ENCODE measurements around the gene NEUROD2. TPM values are rescaled to one million over a fixed set of nuclear protein-coding genes. Genes with fewer than 3 reads are reported as not detected.
"Not testable (repeated sequence)": the region's sequence is repeated elsewhere in the genome, so short reads cannot be mapped to it uniquely, and the experiment has no call there.

The NEUROD2 gene
- total and polyA plus RNA-seq, 7 donors = 0.23 to 1.2 (median 0.33) TPM; not detected in 4

DNA sequence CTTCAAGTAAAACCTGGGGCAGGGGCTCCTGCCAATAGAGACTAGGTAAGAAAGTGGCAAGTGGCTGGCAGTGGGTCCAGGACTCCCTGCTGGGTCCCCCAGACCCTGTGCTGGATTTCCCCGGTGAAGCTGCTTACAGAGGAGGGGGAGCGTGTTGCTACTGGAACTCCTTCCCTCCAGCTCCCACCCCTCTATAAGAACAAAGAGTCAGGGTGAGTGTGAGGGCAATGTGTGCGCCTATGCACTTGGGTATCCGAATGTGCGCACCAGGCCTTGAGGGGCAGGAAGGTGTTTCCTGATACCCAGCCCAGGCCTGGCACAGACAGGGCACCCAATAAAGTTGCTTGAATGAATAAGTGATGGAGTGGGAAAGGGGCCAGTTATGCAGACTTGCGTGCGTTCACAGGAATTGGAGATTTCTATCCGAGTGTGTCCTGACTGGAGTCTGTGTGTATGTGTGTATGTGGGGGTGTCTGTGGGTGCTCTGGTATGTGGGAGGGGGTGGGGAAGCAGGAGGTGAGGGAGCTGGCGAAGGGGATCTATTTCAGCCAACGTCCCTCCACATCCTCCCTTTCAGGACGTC, 11.7 kb downstream of the NEUROD2 start:
- Histone ChIP-seq H3K36me3 (no peaks in the 10 kb centered on the region), H3K4me3 (no peak overlapping the region), H3K4me1 (peaks cover 0 to 18% (median 14%) of the 10 kb centered on the region in 4 donors), H3K9me3 (no peaks in the 10 kb centered on the region), H3K27me3 (peaks cover 40 to 96% (median 65%) of the 10 kb centered on the region in 3 donors), H3K27ac (no peak overlapping the region)
- TF ChIP-seq POLR2AphosphoS5 (IDR thresholded peaks at IDR 0.05) (no peak), POLR2A (IDR thresholded peaks at IDR 0.05) (no peak)
- TF ChIP-seq, protein P1, sequence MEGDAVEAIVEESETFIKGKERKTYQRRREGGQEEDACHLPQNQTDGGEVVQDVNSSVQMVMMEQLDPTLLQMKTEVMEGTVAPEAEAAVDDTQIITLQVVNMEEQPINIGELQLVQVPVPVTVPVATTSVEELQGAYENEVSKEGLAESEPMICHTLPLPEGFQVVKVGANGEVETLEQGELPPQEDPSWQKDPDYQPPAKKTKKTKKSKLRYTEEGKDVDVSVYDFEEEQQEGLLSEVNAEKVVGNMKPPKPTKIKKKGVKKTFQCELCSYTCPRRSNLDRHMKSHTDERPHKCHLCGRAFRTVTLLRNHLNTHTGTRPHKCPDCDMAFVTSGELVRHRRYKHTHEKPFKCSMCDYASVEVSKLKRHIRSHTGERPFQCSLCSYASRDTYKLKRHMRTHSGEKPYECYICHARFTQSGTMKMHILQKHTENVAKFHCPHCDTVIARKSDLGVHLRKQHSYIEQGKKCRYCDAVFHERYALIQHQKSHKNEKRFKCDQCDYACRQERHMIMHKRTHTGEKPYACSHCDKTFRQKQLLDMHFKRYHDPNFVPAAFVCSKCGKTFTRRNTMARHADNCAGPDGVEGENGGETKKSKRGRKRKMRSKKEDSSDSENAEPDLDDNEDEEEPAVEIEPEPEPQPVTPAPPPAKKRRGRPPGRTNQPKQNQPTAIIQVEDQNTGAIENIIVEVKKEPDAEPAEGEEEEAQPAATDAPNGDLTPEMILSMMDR (IDR thresholded peaks at IDR 0.05) = no peak
- WGBS, 2 donors = 17 to 26% methylated on average over 11 of the region's 11 CpGs
- DNase-seq = no peak
- intact Hi-C loops (cut with DNase I) = no loop called here

DNA sequence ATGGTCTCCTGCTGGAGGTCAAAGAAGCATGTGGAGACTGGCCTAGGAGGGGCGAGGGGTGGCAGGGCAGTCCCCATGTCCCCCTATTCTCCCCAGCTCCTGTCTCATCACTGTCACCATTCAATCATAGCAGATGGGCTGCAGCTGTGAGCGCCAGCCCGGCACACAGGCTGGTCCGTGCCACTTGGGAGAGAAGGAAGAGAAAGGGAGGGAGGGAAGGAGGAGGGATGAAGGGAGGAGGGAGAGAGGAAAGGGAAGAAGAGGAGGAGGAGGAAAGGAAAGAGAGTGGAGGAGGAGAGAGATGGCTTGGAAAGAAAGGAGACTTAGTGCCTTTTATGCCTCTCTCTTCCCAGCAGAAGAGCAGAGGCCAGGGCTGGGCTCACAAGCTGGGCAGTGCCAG, 12.4 kb downstream of the NEUROD2 start:
- H3K27me3 ChIP-seq = peaks cover 36 to 89% (median 58%) of the 10 kb centered on the region in 3 donors
- peaks cover 0 to 18% (median 14%) of the 10 kb centered on the region in 4 donors for H3K4me1 ChIP-seq
- intact Hi-C loops (cut with DNase I) = no loop called here
- WGBS, 2 donors = 14 to 20% methylated on average over 4 of the region's 4 CpGs
- DNase-seq = no peak
- H3K9me3 ChIP-seq = no peaks in the 10 kb centered on the region
- no peak overlapping the region for H3K4me3 ChIP-seq
- no peaks in the 10 kb centered on the region for H3K36me3 ChIP-seq
- TF ChIP-seq POLR2AphosphoS5 (IDR thresholded peaks at IDR 0.05) (no peak), EP300 (IDR thresholded peaks at IDR 0.05) (no peak), POLR2A (IDR thresholded peaks at IDR 0.05) (no peak)
- TF ChIP-seq, protein P1 (IDR thresholded peaks at IDR 0.05) = no peak
- no peak overlapping the region for H3K27ac ChIP-seq

DNA sequence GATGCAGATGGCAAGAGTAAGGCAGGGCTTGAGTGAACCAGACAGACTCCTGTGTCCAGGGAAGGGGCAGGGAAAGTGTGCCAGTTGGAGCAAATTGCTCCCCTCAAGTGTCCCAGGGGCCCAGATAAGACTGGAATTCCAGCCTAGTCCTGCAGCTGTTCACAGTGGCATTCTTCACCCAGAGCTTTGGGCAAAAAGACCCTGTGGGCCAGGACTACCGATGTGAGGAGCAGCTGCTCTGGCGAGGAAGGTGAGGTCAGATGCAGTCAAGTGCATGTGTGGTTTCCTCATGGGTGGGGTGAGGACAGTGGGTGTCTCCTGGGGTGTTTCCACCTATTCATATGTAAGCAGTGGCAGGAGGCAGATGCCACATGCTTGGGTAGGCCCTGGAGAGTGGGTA, 14.3 kb downstream of the NEUROD2 start:
- Histone ChIP-seq H3K4me3 (no peak overlapping the region), H3K27me3 (peaks cover 17 to 70% (median 38%) of the 10 kb centered on the region in 3 donors), H3K4me1 (peaks cover 0 to 4% (median 0%) of the 10 kb centered on the region in 4 donors), H3K27ac (no peak overlapping the region), H3K9me3 (no peaks in the 10 kb centered on the region), H3K36me3 (no peaks in the 10 kb centered on the region)
- no peak for DNase-seq
- no peak for TF ChIP-seq POLR2AphosphoS5 (IDR thresholded peaks at IDR 0.05)
- WGBS, 2 donors = 62 to 75% methylated on average over 2 of the region's 2 CpGs
- intact Hi-C loops (cut with DNase I) = no loop called here

DNA sequence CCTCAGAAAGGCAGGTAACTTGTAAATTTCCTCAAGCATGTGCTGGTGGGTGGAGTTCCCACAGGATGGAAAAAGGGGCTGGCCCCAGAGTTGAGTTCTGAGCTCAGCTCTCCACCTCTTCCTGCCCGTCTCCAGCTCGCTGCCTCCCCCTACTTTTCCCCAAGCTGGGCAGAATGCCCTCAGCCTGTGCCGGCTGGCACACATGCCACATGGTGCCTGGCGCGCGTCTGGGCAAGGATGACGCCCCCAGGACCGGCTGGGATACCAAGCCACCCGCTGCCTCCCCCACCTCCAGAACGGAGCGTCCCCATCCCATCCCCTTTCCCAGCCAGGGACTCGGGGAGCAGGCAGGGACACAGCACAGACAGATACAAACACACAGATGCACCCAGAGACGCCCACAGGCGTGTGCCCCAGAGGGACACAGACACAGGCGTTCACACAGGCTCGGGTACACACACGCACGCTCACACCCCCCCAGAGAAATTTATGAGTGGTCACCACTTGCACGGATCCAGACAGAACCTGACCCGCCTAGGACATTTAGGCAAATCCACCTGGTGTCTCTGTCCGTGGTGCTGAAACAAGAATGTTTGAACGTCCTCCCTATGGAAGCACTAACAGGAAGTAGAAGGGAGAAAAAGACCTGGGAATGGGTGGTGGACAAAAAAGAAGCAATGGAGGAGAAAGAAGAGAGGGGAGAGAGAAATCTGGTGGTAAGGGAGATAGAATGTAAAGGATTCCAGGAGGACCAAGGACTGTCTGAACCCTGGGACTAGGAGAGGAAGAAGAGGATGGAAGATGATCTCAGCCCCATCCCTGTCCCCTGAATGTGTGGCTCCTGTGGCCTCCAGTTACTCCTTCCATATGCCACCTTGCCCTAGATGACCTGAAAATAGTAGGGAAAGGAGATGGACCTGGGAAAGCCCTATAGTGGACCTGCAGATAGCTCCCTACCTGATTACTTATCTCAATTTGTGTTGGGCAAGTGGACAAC, 15.5 kb downstream of the NEUROD2 start:
- TF ChIP-seq EP300 (IDR thresholded peaks at IDR 0.05) (no peak), POLR2AphosphoS5 (IDR thresholded peaks at IDR 0.05) (no peak), POLR2A (IDR thresholded peaks at IDR 0.05) (no peak)
- TF ChIP-seq, protein P1 (IDR thresholded peaks at IDR 0.05) = no peak
- Histone ChIP-seq H3K27ac (no peak overlapping the region), H3K9me3 (no peaks in the 10 kb centered on the region), H3K4me1 (no peaks in the 10 kb centered on the region), H3K36me3 (no peaks in the 10 kb centered on the region), H3K27me3 (peaks cover 10 to 63% (median 27%) of the 10 kb centered on the region in 3 donors), H3K4me3 (no peak overlapping the region)
- no peak for DNase-seq
- WGBS, 2 donors = 5 to 6% methylated on average over 22 of the region's 22 CpGs
- intact Hi-C loops (cut with DNase I) = no loop called here

DNA sequence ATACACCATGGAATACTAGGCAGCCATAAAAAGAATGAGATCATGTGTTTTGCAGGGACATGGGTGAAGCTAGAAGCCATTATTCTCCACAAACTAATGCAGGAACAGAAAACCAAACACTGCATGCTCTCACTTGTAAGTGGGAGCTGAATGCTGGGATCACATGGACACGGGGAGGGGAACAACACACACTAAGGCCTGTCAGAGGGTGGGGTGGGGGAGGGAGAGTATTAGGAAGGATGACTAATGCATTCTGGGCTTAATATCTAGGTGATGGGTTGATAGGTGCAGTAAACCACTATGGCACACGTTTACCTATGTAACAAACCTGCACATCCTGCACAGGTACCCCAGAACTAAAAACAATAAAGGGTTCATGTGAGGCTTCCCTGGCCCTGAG, 17.5 kb downstream of the NEUROD2 start:
- H3K4me3 ChIP-seq; H3K36me3 ChIP-seq; H3K4me1 ChIP-seq; DNase-seq; intact Hi-C loops (cut with DNase I); H3K9me3 ChIP-seq; H3K27ac ChIP-seq: not testable (repeated sequence)
- peaks cover 0 to 44% (median 6%) of the 10 kb centered on the region in 3 donors for H3K27me3 ChIP-seq
- WGBS, 2 donors = 49 to 65% methylated on average over 2 of the region's 2 CpGs
